CD4-positive, alpha-beta memory T cell (primary cell): ENCODE data around the gene OSTF1. TPM values are rescaled to one million over a fixed set of nuclear protein-coding genes. Genes with fewer than 3 reads are reported as not detected.

Source experiments
- polyA plus RNA-seq, 2 donors: library from polyadenylated mRNA; unstranded; fragments of 300-500 nt; fragmentation: Illumina TruSeq; gene quantifications; one replicate each; pipeline ENCODE4 v1.2.3, GENCODE V29; 2021
- total RNA-seq, 2 experiments: library from RNA; stranded (reverse); gene quantifications; one replicate each; pipeline ENCODE4 v1.2.3, GENCODE V29; 2021

The OSTF1 gene
- total and polyA plus RNA-seq, 4 experiments from 2014 or later, result 59.8 to 188 (median 119) TPM

Other genes starting within 250 kb of the OSTF1 start
- gene TRPM6, start 200.6 kb upstream of the OSTF1 start, total RNA-seq, result not detected
- not detected for gene TRPM6, start 200.6 kb upstream of the OSTF1 start, polyA plus RNA-seq
- 1 to 10 TPM; 7.1 to 7.4 TPM for gene C9orf40, start 135.6 kb upstream of the OSTF1 start, total RNA-seq
- gene C9orf40, start 135.6 kb upstream of the OSTF1 start, polyA plus RNA-seq, result 1 to 10 TPM; 2.2 to 3.8 TPM
- gene CARNMT1, start 60.2 kb upstream of the OSTF1 start, total RNA-seq, result 10 to 100 TPM; 28.7 to 29.4 TPM
- gene CARNMT1, start 60.2 kb upstream of the OSTF1 start, polyA plus RNA-seq, result 10 to 100 TPM; 12.5 to 12.9 TPM
- 100 to 1,000 TPM; 111 to 113 TPM for gene NMRK1, start 359 bp upstream of the OSTF1 start, total RNA-seq
- gene NMRK1, start 359 bp upstream of the OSTF1 start, polyA plus RNA-seq, result 100 to 1,000 TPM in 1 of 2 donors, 10 to 100 TPM in 1; 81.3 to 131 TPM